SK-N-MC (cell line): Measurements from ENCODE around the gene VAMP7.

Experiments used
- EZH2 ChIP-seq: fragments of 200-600 bp; sonication (generic); IDR thresholded peaks from one replicate; pipeline ENCODE4 v1.6.1; 2017; ENCODE audit warnings: antibody characterized with exemption
- POLR2AphosphoS5 ChIP-seq: IDR thresholded peaks from 2 replicates; pipeline ENCODE4 v1.6.1; 2012; ENCODE audit warnings: mild to moderate bottlenecking, low read depth, low read length, borderline replicate concordance

- TF ChIP-seq EZH2 = no peak
- no peak for TF ChIP-seq POLR2AphosphoS5
Observed at GRCh38 chrX:155985208-155985607, 104.1 kb downstream of the VAMP7 start.
